ENCODE results near the gene ITPKA. TPM values are rescaled to one million over a fixed set of nuclear protein-coding genes. Genes with fewer than 3 reads are reported as not detected.

The ITPKA gene
- polyA plus RNA-seq, 2 of the 4 experiments (the other 2 are of a cell fraction), result 0.52 to 1.1 TPM

DNA sequence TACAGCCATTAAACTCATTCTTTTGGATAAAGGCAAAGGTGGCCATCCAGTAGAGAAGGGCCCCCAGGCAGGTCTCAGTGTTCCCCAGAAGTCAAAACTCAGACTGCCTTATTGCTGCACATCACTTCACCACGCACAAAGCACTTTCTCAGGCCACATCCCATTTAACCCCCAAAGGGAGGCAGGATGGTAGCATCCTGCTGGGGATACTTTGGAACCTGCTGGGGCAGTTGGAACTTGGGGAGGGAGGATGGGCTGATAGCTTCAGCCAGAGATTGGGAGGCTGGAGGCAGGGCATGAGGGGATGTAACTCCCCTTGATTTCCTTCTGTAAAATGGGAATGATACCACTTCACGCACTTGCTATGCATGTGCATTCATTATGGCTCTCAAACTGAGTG lies 5.0 kb downstream of the ITPKA start:
- Histone ChIP-seq H3K27ac (no peak overlapping the region), H3K4me2 (no peak overlapping the region), H3K4me3 (no peak overlapping the region), H3K4me1 (no peaks in the 10 kb centered on the region), H3K9me3 (no peaks in the 10 kb centered on the region)
- WGBS (ENCODE audit: missing lambda C conversion rate), result 44% methylated on average over 2 of the region's 2 CpGs
- ChIA-PET CTCF (no interaction called here), POLR2A (no interaction called here)
- TF ChIP-seq CHD2 (IDR thresholded peaks at IDR 0.05; ENCODE audit: low read length, partially characterized antibody), result no peak
- no peak for TF ChIP-seq NR3C1 (IDR thresholded peaks at IDR 0.05)
- TF ChIP-seq, protein P1, sequence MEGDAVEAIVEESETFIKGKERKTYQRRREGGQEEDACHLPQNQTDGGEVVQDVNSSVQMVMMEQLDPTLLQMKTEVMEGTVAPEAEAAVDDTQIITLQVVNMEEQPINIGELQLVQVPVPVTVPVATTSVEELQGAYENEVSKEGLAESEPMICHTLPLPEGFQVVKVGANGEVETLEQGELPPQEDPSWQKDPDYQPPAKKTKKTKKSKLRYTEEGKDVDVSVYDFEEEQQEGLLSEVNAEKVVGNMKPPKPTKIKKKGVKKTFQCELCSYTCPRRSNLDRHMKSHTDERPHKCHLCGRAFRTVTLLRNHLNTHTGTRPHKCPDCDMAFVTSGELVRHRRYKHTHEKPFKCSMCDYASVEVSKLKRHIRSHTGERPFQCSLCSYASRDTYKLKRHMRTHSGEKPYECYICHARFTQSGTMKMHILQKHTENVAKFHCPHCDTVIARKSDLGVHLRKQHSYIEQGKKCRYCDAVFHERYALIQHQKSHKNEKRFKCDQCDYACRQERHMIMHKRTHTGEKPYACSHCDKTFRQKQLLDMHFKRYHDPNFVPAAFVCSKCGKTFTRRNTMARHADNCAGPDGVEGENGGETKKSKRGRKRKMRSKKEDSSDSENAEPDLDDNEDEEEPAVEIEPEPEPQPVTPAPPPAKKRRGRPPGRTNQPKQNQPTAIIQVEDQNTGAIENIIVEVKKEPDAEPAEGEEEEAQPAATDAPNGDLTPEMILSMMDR (IDR thresholded peaks at IDR 0.05), result no peak
- TF ChIP-seq CHD4 (IDR thresholded peaks at IDR 0.05; ENCODE audit: borderline replicate concordance), result no peak
- TF ChIP-seq TFCP2L1 (CRISPR knock-in tag; IDR thresholded peaks at IDR 0.05), result no peak
- TF ChIP-seq, protein P2, sequence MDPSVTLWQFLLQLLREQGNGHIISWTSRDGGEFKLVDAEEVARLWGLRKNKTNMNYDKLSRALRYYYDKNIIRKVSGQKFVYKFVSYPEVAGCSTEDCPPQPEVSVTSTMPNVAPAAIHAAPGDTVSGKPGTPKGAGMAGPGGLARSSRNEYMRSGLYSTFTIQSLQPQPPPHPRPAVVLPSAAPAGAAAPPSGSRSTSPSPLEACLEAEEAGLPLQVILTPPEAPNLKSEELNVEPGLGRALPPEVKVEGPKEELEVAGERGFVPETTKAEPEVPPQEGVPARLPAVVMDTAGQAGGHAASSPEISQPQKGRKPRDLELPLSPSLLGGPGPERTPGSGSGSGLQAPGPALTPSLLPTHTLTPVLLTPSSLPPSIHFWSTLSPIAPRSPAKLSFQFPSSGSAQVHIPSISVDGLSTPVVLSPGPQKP (IDR thresholded peaks at IDR 0.05; ENCODE audit: low read depth, low read length), result no peak
- TF ChIP-seq JUN (IDR thresholded peaks at IDR 0.05), result no peak
- no peak for DNase-seq (ENCODE audit: low read depth in 1 of 2, low spot score in 1 of 2)
- FAIRE-seq, result no peak
- ATAC-seq, result no peak

DNA sequence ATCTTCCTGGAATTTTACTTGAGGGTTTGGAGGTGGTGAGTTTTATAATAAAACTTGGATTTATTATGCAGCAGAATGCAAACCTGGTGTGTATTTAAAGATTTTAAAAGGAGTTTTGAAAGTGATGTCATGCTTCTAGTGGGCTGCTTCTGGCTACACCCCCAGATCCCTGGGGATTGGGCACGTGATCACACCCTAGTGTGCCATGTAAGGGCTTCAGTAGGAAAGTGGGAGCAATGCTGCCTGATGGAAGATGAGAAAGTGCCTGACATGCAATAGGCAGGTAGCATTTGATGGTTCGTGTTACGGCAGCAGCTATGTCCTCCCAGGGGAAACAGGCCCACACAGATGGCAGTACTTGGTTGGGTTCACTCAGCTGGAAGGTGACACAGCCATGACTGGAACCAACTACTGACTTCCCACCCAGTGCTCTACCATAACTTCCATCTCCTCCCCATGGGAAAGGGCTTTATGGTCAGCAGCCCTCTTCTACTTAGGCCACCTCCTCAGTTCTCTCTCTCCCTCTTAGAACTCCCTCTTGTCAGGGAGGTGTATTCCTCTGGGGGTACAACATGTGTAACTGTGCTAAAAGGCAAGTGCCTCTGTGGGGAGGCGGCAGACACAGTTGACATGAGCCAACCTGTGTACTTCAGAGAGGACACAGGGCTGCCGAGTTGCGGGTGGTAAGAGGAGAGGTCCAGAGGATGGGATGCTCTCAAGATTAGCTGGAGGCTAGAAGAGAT lies 5.6 kb downstream of the ITPKA start:
- no peak for TF ChIP-seq NFE2L2 (conservative IDR thresholded peaks at IDR 0.05; ENCODE audit: low read length)
- TF ChIP-seq CHD4 (IDR thresholded peaks at IDR 0.05; ENCODE audit: borderline replicate concordance), result no peak
- no peak for TF ChIP-seq JUN (IDR thresholded peaks at IDR 0.05)
- no peak for TF ChIP-seq GATA3 (IDR thresholded peaks at IDR 0.05; ENCODE audit: borderline replicate concordance)
- TF ChIP-seq, protein P3, sequence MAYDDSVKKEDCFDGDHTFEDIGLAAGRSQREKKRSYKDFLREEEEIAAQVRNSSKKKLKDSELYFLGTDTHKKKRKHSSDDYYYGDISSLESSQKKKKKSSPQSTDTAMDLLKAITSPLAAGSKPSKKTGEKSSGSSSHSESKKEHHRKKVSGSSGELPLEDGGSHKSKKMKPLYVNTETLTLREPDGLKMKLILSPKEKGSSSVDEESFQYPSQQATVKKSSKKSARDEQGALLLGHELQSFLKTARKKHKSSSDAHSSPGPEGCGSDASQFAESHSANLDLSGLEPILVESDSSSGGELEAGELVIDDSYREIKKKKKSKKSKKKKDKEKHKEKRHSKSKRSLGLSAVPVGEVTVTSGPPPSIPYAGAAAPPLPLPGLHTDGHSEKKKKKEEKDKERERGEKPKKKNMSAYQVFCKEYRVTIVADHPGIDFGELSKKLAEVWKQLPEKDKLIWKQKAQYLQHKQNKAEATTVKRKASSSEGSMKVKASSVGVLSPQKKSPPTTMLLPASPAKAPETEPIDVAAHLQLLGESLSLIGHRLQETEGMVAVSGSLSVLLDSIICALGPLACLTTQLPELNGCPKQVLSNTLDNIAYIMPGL (CRISPR knock-in tag; IDR thresholded peaks at IDR 0.05; ENCODE audit: borderline replicate concordance), result no peak
- TF ChIP-seq, protein P4, sequence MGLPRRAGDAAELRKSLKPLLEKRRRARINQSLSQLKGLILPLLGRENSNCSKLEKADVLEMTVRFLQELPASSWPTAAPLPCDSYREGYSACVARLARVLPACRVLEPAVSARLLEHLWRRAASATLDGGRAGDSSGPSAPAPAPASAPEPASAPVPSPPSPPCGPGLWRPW (IDR thresholded peaks at IDR 0.05), result no peak
- TF ChIP-seq MAZ (IDR thresholded peaks at IDR 0.05; ENCODE audit: borderline replicate concordance, low read depth, low read length), result no peak
- TF ChIP-seq FOSL2 (IDR thresholded peaks at IDR 0.05), result no peak
- no peak for TF ChIP-seq FOSL2 (CRISPR knock-in tag; IDR thresholded peaks at IDR 0.05)
- TF ChIP-seq NR3C1 (IDR thresholded peaks at IDR 0.05), result no peak
- TF ChIP-seq MAFK (IDR thresholded peaks at IDR 0.05; ENCODE audit: partially characterized antibody), result no peak
- TF ChIP-seq ESRRA (IDR thresholded peaks at IDR 0.05; ENCODE audit: borderline replicate concordance, low read length), result no peak
- TF ChIP-seq CBX2 (IDR thresholded peaks at IDR 0.05; ENCODE audit: borderline replicate concordance, low read depth), result no peak
- TF ChIP-seq RNF2 (IDR thresholded peaks at IDR 0.05; ENCODE audit: borderline replicate concordance, low read depth), result no peak
- no peak for TF ChIP-seq ZSCAN20 (CRISPR knock-in tag; IDR thresholded peaks at IDR 0.05)
- TF ChIP-seq KDM1A (IDR thresholded peaks at IDR 0.05; ENCODE audit: low read depth), result no peak
- Histone ChIP-seq H3K4me3 (no peak overlapping the region), H3K4me2 (no peak overlapping the region), H3K4me1 (no peaks in the 10 kb centered on the region), H3K9me3 (no peaks in the 10 kb centered on the region), H3K27ac (no peak overlapping the region)
- ChIA-PET CTCF (interaction anchor here (0.5 kb wide), 1 partner anchor 767 kb away, joined by 3 read pairs; no protein-coding TSS in a partner anchor), POLR2A (no interaction called here)
- ATAC-seq (no peak), FAIRE-seq (no peak), DNase-seq (ENCODE audit: low read depth in 1 of 2, low spot score in 1 of 2) (no peak)
- WGBS (ENCODE audit: missing lambda C conversion rate), result 70% methylated on average over 6 of the region's 6 CpGs
